Dermis microvascular lymphatic vessel endothelial cell (primary cell): ENCODE data around the gene TUBAL3. TPM values are rescaled to one million over a fixed set of nuclear protein-coding genes. Genes with fewer than 3 reads are reported as not detected.

Experiments
- total RNA-seq: library from RNA; depleted of rRNA; stranded (reverse); fragments of >200 nt; gene quantifications from 2 replicates; pipeline ENCODE4 v1.2.1, GENCODE V29; 2014

TUBAL3 gene
- total RNA-seq, 1 donor from 2014 or later = not detected

Other genes starting within 250 kb of the TUBAL3 start
- gene AKR1C8, start 219.7 kb downstream of the TUBAL3 start, total RNA-seq = not detected in 2 replicates
- 0.13 TPM in 1 of 2 replicates, not detected in the other for gene AKR1C4, start 208.0 kb downstream of the TUBAL3 start, total RNA-seq
- gene UCN3, start 39.9 kb downstream of the TUBAL3 start, total RNA-seq = not detected in 2 replicates
- 20.0 and 20.7 TPM in 2 replicates for gene NET1, start 7.7 kb upstream of the TUBAL3 start, total RNA-seq
- not detected in 2 replicates for gene CALML5, start 94.7 kb upstream of the TUBAL3 start, total RNA-seq
- not detected in 2 replicates for gene CALML3, start 120.1 kb upstream of the TUBAL3 start, total RNA-seq